ENCODE measurements around the gene PAMR1. TPM values are rescaled to one million over a fixed set of nuclear protein-coding genes. Genes with fewer than 3 reads are reported as not detected.

The PAMR1 gene
- total and polyA plus RNA-seq, 10 of the 15 experiments (the other 5 are each of a cell fraction or from before 2014, with no cell fraction given): 0.04 TPM; not detected in 9

DNA sequence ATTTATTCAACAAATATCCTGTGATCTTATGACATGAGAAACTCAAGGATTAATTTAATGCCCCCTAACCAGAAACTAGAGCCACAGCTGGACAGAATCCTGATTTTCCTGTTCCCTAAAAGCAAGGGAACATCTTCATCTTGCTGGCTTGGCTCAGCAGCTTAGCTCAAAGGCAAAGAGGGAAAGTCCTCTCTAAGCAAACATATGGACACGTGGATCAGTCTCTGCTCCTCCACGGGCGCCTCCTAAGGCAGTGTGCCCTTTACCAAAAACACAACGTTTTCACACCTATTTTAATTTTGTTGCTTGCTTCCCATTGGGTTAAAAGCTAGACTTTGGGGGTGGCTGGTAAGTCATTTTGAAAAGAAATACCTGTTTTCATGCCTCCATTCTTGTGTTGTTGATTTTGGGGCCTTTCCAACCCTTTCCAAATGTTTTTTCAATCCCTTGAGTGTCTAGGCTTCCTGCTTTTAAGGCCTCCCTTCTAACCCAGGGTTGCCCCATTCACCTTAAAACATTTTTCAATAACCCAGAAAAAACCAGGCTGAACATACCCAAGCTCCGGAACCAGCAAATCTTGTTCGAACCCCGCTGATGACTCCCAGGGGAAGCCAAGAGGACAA, 121.5 kb downstream of the PAMR1 start (continued):
- TF ChIP-seq MYB (IDR thresholded peaks at IDR 0.05; ENCODE audit: borderline replicate concordance, low read depth, low read length): no peak
- no peak for TF ChIP-seq SKIL (IDR thresholded peaks at IDR 0.05; ENCODE audit: low read depth, poor library complexity, severe bottlenecking)
- TF ChIP-seq FOS (IDR thresholded peaks at IDR 0.05; ENCODE audit: borderline replicate concordance, extremely low read depth, insufficient read length): no peak

- no peaks in the 10 kb centered on the region for H3K9me3 ChIP-seq (replicated peaks; ENCODE audit: control insufficient read depth, insufficient read depth, low read length)
- H2AFZ ChIP-seq (ENCODE audit: control insufficient read depth, low read depth, low read length): no peak overlapping the region
- no peaks in the 10 kb centered on the region for H4K20me1 ChIP-seq (ENCODE audit: control insufficient read depth, insufficient read depth)
- no peak overlapping the region for H3K27ac ChIP-seq (ENCODE audit: control insufficient read depth, insufficient read depth)
- H3K4me3 ChIP-seq: no peak overlapping the region
- H3K36me3 ChIP-seq (ENCODE audit: control insufficient read depth in 2 of 2, insufficient read depth in 2 of 2, low read length in 1 of 2): no peaks in the 10 kb centered on the region
- no peak for ATAC-seq
- TF ChIP-seq JUNB (IDR thresholded peaks at IDR 0.05): no peak
- no peak for TF ChIP-seq MXI1 (IDR thresholded peaks at IDR 0.05; ENCODE audit: low read depth, low read length)
- ChIA-PET RAD21 (ENCODE audit: unreplicated experiment) (interaction anchor here (1.2 to 1.3 kb wide), 2 partner anchors 12 to 97 kb away, joined by 3 read pairs; no protein-coding TSS in a partner anchor), SMC1A (ENCODE audit: uncharacterized antibody, unreplicated experiment) (interaction anchor here (0.8 to 1.7 kb wide), 5 partner anchors 10 to 481 kb away, joined by 3 to 5 read pairs (median 3); no protein-coding TSS in a partner anchor), POLR2A (interaction anchor here (0.7 kb wide), 1 partner anchor 487 kb away, joined by 3 read pairs; no protein-coding TSS in a partner anchor), CTCF (interaction anchor here (0.5 to 1.5 kb wide), 9 partner anchors 9 to 817 kb away, joined by 3 to 6 read pairs (median 3); no protein-coding TSS in a partner anchor)
- no peak overlapping the region for H3K9ac ChIP-seq (ENCODE audit: control insufficient read depth, insufficient read depth, low read length)
- H3K27me3 ChIP-seq (replicated peaks in 1 of 2; ENCODE audit: control insufficient read depth in 2 of 2, insufficient read depth in 2 of 2, low read length in 1 of 2): 0 out of 4 replicates have a peak, but pooled peaks cover 0 to 6% of the 10 kb centered on the region in 2 experiments
- no peak overlapping the region for H3K4me2 ChIP-seq (ENCODE audit: control insufficient read depth, insufficient read depth)
- in situ Hi-C loops (cut with MboI): no loop called here
- no peaks in the 10 kb centered on the region for H3K4me1 ChIP-seq (ENCODE audit: control insufficient read depth, insufficient read depth, low read length)
- FAIRE-seq: peak; percentile 68
- DNase-seq (ENCODE audit: low read depth, low spot score): no peak
- WGBS (ENCODE audit: insufficient coverage, insufficient replicate concordance, low lambda C conversion rate, missing lambda C conversion rate): 62% methylated on average over 9 of the region's 9 CpGs
- no TSS peak for BruUV-seq (replicated peaks)
- intact Hi-C loops (cut with micrococcal nuclease; ENCODE audit: unreplicated experiment): no loop called here
- no peaks in the 10 kb centered on the region for H3K79me2 ChIP-seq (ENCODE audit: control insufficient read depth, insufficient read depth, low read length)
Observed at GRCh38 chr11:35402751-35403660, 122.4 kb downstream of the PAMR1 start.
